Activated CD4-positive, alpha-beta memory T cell treated with anti-CD3 and anti-CD28 coated beads for 36 hours (primary cell): ENCODE data around the gene SLC1A5. TPM values are rescaled to one million over a fixed set of nuclear protein-coding genes. Genes with fewer than 3 reads are reported as not detected.

Experiments
- CTCF ChIA-PET: fragments of 350-600 bp; sonication (Branson Sonifier 250); formaldehyde crosslinking; loops from one replicate; lab custom pipeline; 2021; ENCODE audit warnings: antibody characterized with exemption, inconsistent platforms; lab: Charles Lee
- POLR2A ChIA-PET: fragments of 350-600 bp; sonication (Branson Sonifier 250); formaldehyde crosslinking; loops from one replicate; lab custom pipeline; 2021; ENCODE audit warnings: antibody characterized with exemption; lab: Charles Lee
- DNase-seq: peaks from one replicate; pipeline ENCODE4 v3.0.0-alpha.2; 2020
- H3K27ac Mint-ChIP-seq: one replicate; pipeline ENCODE4 v1.8.0; 2021; ENCODE audit warnings: mixed read lengths
- H3K27me3 Mint-ChIP-seq: one replicate; pipeline ENCODE4 v1.8.0; 2021; ENCODE audit warnings: mixed read lengths
- H3K36me3 Mint-ChIP-seq: one replicate; pipeline ENCODE4 v1.8.0; 2021; ENCODE audit warnings: mixed read lengths
- H3K4me1 Mint-ChIP-seq: one replicate; pipeline ENCODE4 v1.8.0; 2021; ENCODE audit warnings: low read depth, mixed read lengths
- H3K4me3 Mint-ChIP-seq: one replicate; pipeline ENCODE4 v1.8.0; 2021; ENCODE audit warnings: mild to moderate bottlenecking, mixed read lengths
- H3K9me3 Mint-ChIP-seq: one replicate; pipeline ENCODE4 v1.8.0; 2021; ENCODE audit warnings: mixed read lengths
- intact Hi-C: fragments of 100-400 bp; cut with micrococcal nuclease; formaldehyde crosslinking; loops from one replicate; pipeline ENCODE4 v1.15.1; 2023
- total RNA-seq, 2 experiments: library from RNA; stranded (reverse); gene quantifications; one replicate each; pipeline ENCODE4 v1.2.3, GENCODE V29; 2021

The SLC1A5 gene
- total RNA-seq, 2 experiments from 2014 or later, result 202 to 205 TPM

- ChIA-PET CTCF (interaction anchor here (1.5 to 3.1 kb wide), 4 partner anchors 11 to 98 kb away, joined by 5 to 23 read pairs (median 12); no protein-coding TSS in a partner anchor), POLR2A (no interaction called here)
- DNase-seq, result no peak
- no peak overlapping the region for H3K27ac Mint-ChIP-seq
- H3K36me3 Mint-ChIP-seq, result peaks cover 11% of the 10 kb centered on the region
- no peaks in the 10 kb centered on the region for H3K27me3 Mint-ChIP-seq
- intact Hi-C loops, result loop anchor here (10.0 kb wide), 1 partner anchor 218 kb away; no protein-coding TSS in a partner anchor
- no peaks in the 10 kb centered on the region for H3K9me3 Mint-ChIP-seq
- H3K4me1 Mint-ChIP-seq, result peaks cover 55% of the 10 kb centered on the region
- no peak overlapping the region for H3K4me3 Mint-ChIP-seq
Measured at GRCh38 chr19:46742926-46743480, 45.4 kb downstream of the SLC1A5 start.

GRCh38 chr19:46741447-46741846 is 46.9 kb downstream of the SLC1A5 start:
- H3K4me1 Mint-ChIP-seq, result peaks cover 45% of the 10 kb centered on the region

GRCh38 chr19:46739290-46739771 is 49.1 kb downstream of the SLC1A5 start:
- no peak for DNase-seq

More at GRCh38 chr19:46741447-46741846, 46.9 kb downstream of the SLC1A5 start:
- CTCF ChIA-PET, result interaction anchor here (0.9 to 3.1 kb wide), 7 partner anchors 12 to 211 kb away, joined by 3 to 23 read pairs (median 5); no protein-coding TSS in a partner anchor
- Mint-ChIP-seq H3K27me3 (no peaks in the 10 kb centered on the region), H3K27ac (no peak overlapping the region), H3K36me3 (peaks cover 16% of the 10 kb centered on the region), H3K4me3 (no peak overlapping the region), H3K9me3 (no peaks in the 10 kb centered on the region)
- POLR2A ChIA-PET, result no interaction called here
- DNase-seq, result no peak
- intact Hi-C loops, result loop anchor here (10.0 kb wide), 1 partner anchor 217 kb away; no protein-coding TSS in a partner anchor

GRCh38 chr19:46737761-46738171 is 50.6 kb downstream of the SLC1A5 start:
- DNase-seq, result no peak
- Mint-ChIP-seq H3K9me3 (no peaks in the 10 kb centered on the region), H3K36me3 (peaks cover 17% of the 10 kb centered on the region), H3K4me1 (peaks cover 19% of the 10 kb centered on the region), H3K4me3 (no peak overlapping the region), H3K27ac (no peak overlapping the region), H3K27me3 (no peaks in the 10 kb centered on the region)
- POLR2A ChIA-PET, result interaction anchor here (1.1 kb wide), 1 partner anchor 23 kb away, joined by 4 read pairs; no protein-coding TSS in a partner anchor
- CTCF ChIA-PET, result interaction anchor here (0.8 to 3.1 kb wide), 3 partner anchors 9 to 33 kb away, joined by 3 to 18 read pairs (median 3); no protein-coding TSS in a partner anchor
- intact Hi-C loops, result no loop called here

More at GRCh38 chr19:46739290-46739771, 49.1 kb downstream of the SLC1A5 start:
- no peaks in the 10 kb centered on the region for H3K27me3 Mint-ChIP-seq
- CTCF ChIA-PET, result interaction anchor here (1.2 to 3.1 kb wide), 3 partner anchors 11 to 34 kb away, joined by 3 to 18 read pairs (median 5); no protein-coding TSS in a partner anchor
- POLR2A ChIA-PET, result no interaction called here
- peaks cover 32% of the 10 kb centered on the region for H3K4me1 Mint-ChIP-seq
- H3K36me3 Mint-ChIP-seq, result peaks cover 9% of the 10 kb centered on the region
- no peak overlapping the region for H3K27ac Mint-ChIP-seq
- intact Hi-C loops, result no loop called here
- H3K9me3 Mint-ChIP-seq, result no peaks in the 10 kb centered on the region
- H3K4me3 Mint-ChIP-seq, result no peak overlapping the region

- Mint-ChIP-seq H3K27ac (no peak overlapping the region), H3K4me3 (no peak overlapping the region), H3K4me1 (peaks cover 17% of the 10 kb centered on the region), H3K27me3 (no peaks in the 10 kb centered on the region), H3K9me3 (no peaks in the 10 kb centered on the region), H3K36me3 (peaks cover 16% of the 10 kb centered on the region)
- no peak for DNase-seq
- CTCF ChIA-PET, result interaction anchor here (0.8 to 3.1 kb wide), 3 partner anchors 9 to 32 kb away, joined by 3 to 18 read pairs (median 3); no protein-coding TSS in a partner anchor
- POLR2A ChIA-PET, result interaction anchor here (1.1 kb wide), 1 partner anchor 23 kb away, joined by 4 read pairs; no protein-coding TSS in a partner anchor
- intact Hi-C loops, result no loop called here
Measured at GRCh38 chr19:46737298-46737654, 51.1 kb downstream of the SLC1A5 start.

GRCh38 chr19:46736531-46737297 is 51.7 kb downstream of the SLC1A5 start:
- Mint-ChIP-seq H3K4me1 (peaks cover 16% of the 10 kb centered on the region), H3K9me3 (no peaks in the 10 kb centered on the region), H3K36me3 (peaks cover 21% of the 10 kb centered on the region), H3K27ac (no peak overlapping the region), H3K4me3 (no peak overlapping the region), H3K27me3 (no peaks in the 10 kb centered on the region)
- ChIA-PET POLR2A (interaction anchor here (1.1 kb wide), 1 partner anchor 22 kb away, joined by 4 read pairs; no protein-coding TSS in a partner anchor), CTCF (interaction anchor here (0.8 to 3.1 kb wide), 2 partner anchors 8 to 30 kb away, joined by 3 to 18 read pairs; no protein-coding TSS in a partner anchor)
- intact Hi-C loops, result no loop called here
- no peak for DNase-seq

- DNase-seq, result no peak
- H3K4me1 Mint-ChIP-seq, result peaks cover 18% of the 10 kb centered on the region
- H3K27ac Mint-ChIP-seq, result no peak overlapping the region
- H3K27me3 Mint-ChIP-seq, result no peaks in the 10 kb centered on the region
- H3K9me3 Mint-ChIP-seq, result no peaks in the 10 kb centered on the region
- intact Hi-C loops, result no loop called here
- H3K4me3 Mint-ChIP-seq, result no peak overlapping the region
- H3K36me3 Mint-ChIP-seq, result peaks cover 30% of the 10 kb centered on the region
- ChIA-PET POLR2A (no interaction called here), CTCF (interaction anchor here (1.2 to 1.6 kb wide), 3 partner anchors 20 to 33 kb away, joined by 3 to 6 read pairs (median 5); no protein-coding TSS in a partner anchor)
Measured at GRCh38 chr19:46733690-46734292, 54.6 kb downstream of the SLC1A5 start.

GRCh38 chr19:46732966-46733689 is 55.3 kb downstream of the SLC1A5 start:
- no peak for DNase-seq
- ChIA-PET CTCF (interaction anchor here (1.2 kb wide), 1 partner anchor 28 kb away, joined by 3 read pairs; no protein-coding TSS in a partner anchor), POLR2A (interaction anchor here (0.6 kb wide), 1 partner anchor 48 kb away, joined by 3 read pairs; no protein-coding TSS in a partner anchor)
- Mint-ChIP-seq H3K27me3 (no peaks in the 10 kb centered on the region), H3K27ac (no peak overlapping the region), H3K4me1 (peaks cover 18% of the 10 kb centered on the region), H3K4me3 (no peak overlapping the region), H3K36me3 (peaks cover 34% of the 10 kb centered on the region), H3K9me3 (no peaks in the 10 kb centered on the region)
- intact Hi-C loops, result no loop called here

- Mint-ChIP-seq H3K27ac (no peak overlapping the region), H3K4me3 (no peak overlapping the region), H3K9me3 (no peaks in the 10 kb centered on the region), H3K4me1 (peaks cover 18% of the 10 kb centered on the region), H3K36me3 (peaks cover 30% of the 10 kb centered on the region), H3K27me3 (no peaks in the 10 kb centered on the region)
- no peak for DNase-seq
- CTCF ChIA-PET, result interaction anchor here (1.6 to 6.4 kb wide), 2 partner anchors 28 to 202 kb away, joined by 3 to 121 read pairs; no protein-coding TSS in a partner anchor
- POLR2A ChIA-PET, result interaction anchor here (0.6 kb wide), 1 partner anchor 47 kb away, joined by 3 read pairs; no protein-coding TSS in a partner anchor
- intact Hi-C loops, result no loop called here
Measured at GRCh38 chr19:46732172-46732938, 56.0 kb downstream of the SLC1A5 start.

- peaks cover 37% of the 10 kb centered on the region for H3K36me3 Mint-ChIP-seq
- DNase-seq, result no peak
- no peak overlapping the region for H3K4me3 Mint-ChIP-seq
- peaks cover 18% of the 10 kb centered on the region for H3K4me1 Mint-ChIP-seq
- H3K27ac Mint-ChIP-seq, result no peak overlapping the region
- intact Hi-C loops, result no loop called here
- H3K9me3 Mint-ChIP-seq, result no peaks in the 10 kb centered on the region
- H3K27me3 Mint-ChIP-seq, result no peaks in the 10 kb centered on the region
- CTCF ChIA-PET, result interaction anchor here (1.3 to 6.4 kb wide), 5 partner anchors 10 to 202 kb away, joined by 3 to 121 read pairs (median 8); no protein-coding TSS in a partner anchor
- POLR2A ChIA-PET, result interaction anchor here (0.6 kb wide), 1 partner anchor 316 kb away, joined by 3 read pairs; no protein-coding TSS in a partner anchor
Measured at GRCh38 chr19:46731584-46731983, 56.8 kb downstream of the SLC1A5 start.
